LHCN-M2 (cell line): Measurements from ENCODE around the gene ANKRD34A. TPM values are rescaled to one million over a fixed set of nuclear protein-coding genes. Genes with fewer than 3 reads are reported as not detected.

ENCODE experiments used
- total RNA-seq: library from RNA; depleted of rRNA; stranded (reverse); fragments of >200 nt; gene quantifications from 2 replicates; pipeline ENCODE4 v1.2.3, GENCODE V29; 2014; rRNA removed

The ANKRD34A gene
- total RNA-seq, 1 experiment from 2014 or later = 3.1 TPM

Other genes with a start within 250 kb of the ANKRD34A start
- gene CD160, start 245.1 kb downstream of the ANKRD34A start, total RNA-seq = not detected in 2 replicates
- 10.4 and 13.3 TPM in 2 replicates for gene RNF115, start 140.5 kb downstream of the ANKRD34A start, total RNA-seq
- gene POLR3C, start 140.4 kb downstream of the ANKRD34A start, total RNA-seq = 36.5 and 43.6 TPM in 2 replicates
- 2.4 and 5.6 TPM in 2 replicates for gene NUDT17, start 118.9 kb downstream of the ANKRD34A start, total RNA-seq
- gene PIAS3, start 105.5 kb downstream of the ANKRD34A start, total RNA-seq = 44.1 and 49.4 TPM in 2 replicates
- 1.5 and 2.3 TPM in 2 replicates for gene ANKRD35, start 78.7 kb downstream of the ANKRD34A start, total RNA-seq
- gene ITGA10, start 54.5 kb downstream of the ANKRD34A start, total RNA-seq = 113 and 135 TPM in 2 replicates
- 38.7 and 40.1 TPM in 2 replicates for gene PEX11B, start 45.9 kb downstream of the ANKRD34A start, total RNA-seq
- 278 and 284 TPM in 2 replicates for gene RBM8A, start 37.1 kb downstream of the ANKRD34A start, total RNA-seq
- gene LIX1L, start 6.6 kb downstream of the ANKRD34A start, total RNA-seq = 35.0 and 37.4 TPM in 2 replicates
- gene POLR3GL, start 115 bp upstream of the ANKRD34A start, total RNA-seq = 27.8 and 32.0 TPM in 2 replicates
- gene TXNIP, start 32.0 kb upstream of the ANKRD34A start, total RNA-seq = 104 and 114 TPM in 2 replicates
- gene HJV, start 57.2 kb upstream of the ANKRD34A start, total RNA-seq = 0.13 and 1.2 TPM in 2 replicates
- 1.2 and 1.3 TPM in 2 replicates for gene NBPF10, start 180.2 kb upstream of the ANKRD34A start, total RNA-seq